ENCODE results near the gene FNIP2. TPM values are rescaled to one million over a fixed set of nuclear protein-coding genes. Genes with fewer than 3 reads are reported as not detected.

The FNIP2 gene
- total and polyA plus RNA-seq, 2 donors (not counting 1 experiment from before 2014, with no cell fraction given): 16.9 to 36.8 TPM

DNA sequence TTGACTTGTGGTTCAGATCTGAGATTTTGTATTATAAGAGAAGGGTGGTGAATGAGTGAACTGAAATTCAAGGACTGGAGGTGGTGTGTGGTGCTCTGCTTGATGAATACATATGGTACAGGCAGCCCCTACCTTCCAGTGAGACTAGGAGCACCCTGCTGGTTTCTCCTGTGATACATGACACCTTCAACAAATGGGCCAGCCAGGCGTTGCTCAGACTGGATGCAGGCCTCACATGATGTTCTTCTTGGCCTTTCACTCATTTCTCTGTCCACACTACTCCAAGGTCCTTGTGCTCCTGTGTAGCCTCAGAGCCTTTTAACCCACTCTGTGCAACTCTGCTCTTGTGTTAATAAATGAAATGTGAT is 67.2 kb downstream of the FNIP2 start:
- no peak for DNase-seq (ENCODE audit: low read depth in 2 of 2)
- TF ChIP-seq CTCF (conservative IDR thresholded peaks at IDR 0.05 in 1 of 2, IDR thresholded peaks at IDR 0.05 in 1 of 2; ENCODE audit: low read depth in 1 of 2, low read length in 2 of 2) (no peak), EZH2 (IDR thresholded peaks at IDR 0.05; ENCODE audit: low read length, missing control alignments) (no peak)
- Histone ChIP-seq H3K4me3 (replicated peaks in 1 of 4; ENCODE audit: control extremely low read depth in 1 of 4, insufficient read depth in 1 of 4, low read depth in 3 of 4, low read length in 4 of 4) (no peak overlapping the region), H3K4me2 (ENCODE audit: extremely low read depth, insufficient read depth, low read length) (no peak overlapping the region), H3K4me1 (ENCODE audit: control insufficient read depth, extremely low read depth, insufficient read depth, low read length) (no peaks in the 10 kb centered on the region), H2AFZ (ENCODE audit: low read length) (no peak overlapping the region), H3K9me3 (ENCODE audit: control insufficient read depth, insufficient read depth, low read depth, low read length) (no peaks in the 10 kb centered on the region), H3K27ac (ENCODE audit: insufficient read depth, low read length) (no peak overlapping the region), H3K79me2 (ENCODE audit: control insufficient read depth, insufficient read depth, low read length) (no peaks in the 10 kb centered on the region), H3K36me3 (ENCODE audit: control insufficient read depth, insufficient read depth, low read length) (no peaks in the 10 kb centered on the region), H3K9ac (ENCODE audit: insufficient read depth, low read length) (no peak overlapping the region), H3K27me3 (ENCODE audit: control insufficient read depth, insufficient read depth, low read length) (no peaks in the 10 kb centered on the region), H4K20me1 (ENCODE audit: control insufficient read depth, extremely low read depth, insufficient read depth, low read length) (no peaks in the 10 kb centered on the region)

DNA sequence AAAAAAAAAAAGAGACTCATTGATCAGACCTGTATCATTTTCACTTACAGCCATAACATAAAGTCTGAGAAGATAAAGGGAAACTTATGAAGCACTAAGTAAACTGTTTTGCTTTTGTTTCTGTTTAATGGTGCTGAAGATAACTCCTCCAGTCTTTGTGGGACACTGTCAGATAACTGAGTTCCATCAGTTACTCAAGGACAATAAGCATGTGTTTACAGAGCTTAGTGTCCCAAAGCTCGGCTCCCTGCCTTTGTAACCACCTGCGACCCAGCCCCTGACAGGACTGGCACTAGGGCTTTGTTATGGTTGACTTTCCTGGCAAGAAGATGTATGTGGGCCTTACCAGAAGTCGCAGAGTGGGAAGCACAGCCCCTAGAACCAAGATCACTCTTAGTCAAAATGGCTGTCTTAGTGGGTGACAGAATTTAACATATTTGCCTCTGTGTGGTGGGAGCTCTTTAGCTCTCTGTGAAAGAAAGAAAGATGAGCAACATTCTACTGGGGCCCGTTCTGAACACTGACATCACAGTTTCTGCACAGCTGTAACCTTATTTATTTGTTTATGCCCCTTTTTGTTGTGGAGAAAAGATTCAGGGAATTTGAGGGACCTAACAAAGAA is 68.1 kb downstream of the FNIP2 start:
- Histone ChIP-seq H3K27me3 (ENCODE audit: control insufficient read depth, insufficient read depth, low read length) (no peaks in the 10 kb centered on the region), H3K4me3 (replicated peaks in 1 of 4; ENCODE audit: control extremely low read depth in 1 of 4, insufficient read depth in 1 of 4, low read depth in 3 of 4, low read length in 4 of 4) (no peak overlapping the region), H2AFZ (ENCODE audit: low read length) (no peak overlapping the region), H3K9me3 (ENCODE audit: control insufficient read depth, insufficient read depth, low read depth, low read length) (no peaks in the 10 kb centered on the region), H4K20me1 (ENCODE audit: control insufficient read depth, extremely low read depth, insufficient read depth, low read length) (no peaks in the 10 kb centered on the region), H3K9ac (ENCODE audit: insufficient read depth, low read length) (no peak overlapping the region), H3K36me3 (ENCODE audit: control insufficient read depth, insufficient read depth, low read length) (no peaks in the 10 kb centered on the region), H3K4me2 (ENCODE audit: extremely low read depth, insufficient read depth, low read length) (no peak overlapping the region), H3K79me2 (ENCODE audit: control insufficient read depth, insufficient read depth, low read length) (no peaks in the 10 kb centered on the region), H3K4me1 (ENCODE audit: control insufficient read depth, extremely low read depth, insufficient read depth, low read length) (no peaks in the 10 kb centered on the region), H3K27ac (ENCODE audit: insufficient read depth, low read length) (no peak overlapping the region)
- no peak for DNase-seq (ENCODE audit: low read depth in 2 of 2)
- TF ChIP-seq EZH2 (IDR thresholded peaks at IDR 0.05; ENCODE audit: low read length, missing control alignments): no peak
- TF ChIP-seq CTCF (conservative IDR thresholded peaks at IDR 0.05 in 1 of 2, IDR thresholded peaks at IDR 0.05 in 1 of 2; ENCODE audit: low read depth in 1 of 2, low read length in 2 of 2): no peak

DNA sequence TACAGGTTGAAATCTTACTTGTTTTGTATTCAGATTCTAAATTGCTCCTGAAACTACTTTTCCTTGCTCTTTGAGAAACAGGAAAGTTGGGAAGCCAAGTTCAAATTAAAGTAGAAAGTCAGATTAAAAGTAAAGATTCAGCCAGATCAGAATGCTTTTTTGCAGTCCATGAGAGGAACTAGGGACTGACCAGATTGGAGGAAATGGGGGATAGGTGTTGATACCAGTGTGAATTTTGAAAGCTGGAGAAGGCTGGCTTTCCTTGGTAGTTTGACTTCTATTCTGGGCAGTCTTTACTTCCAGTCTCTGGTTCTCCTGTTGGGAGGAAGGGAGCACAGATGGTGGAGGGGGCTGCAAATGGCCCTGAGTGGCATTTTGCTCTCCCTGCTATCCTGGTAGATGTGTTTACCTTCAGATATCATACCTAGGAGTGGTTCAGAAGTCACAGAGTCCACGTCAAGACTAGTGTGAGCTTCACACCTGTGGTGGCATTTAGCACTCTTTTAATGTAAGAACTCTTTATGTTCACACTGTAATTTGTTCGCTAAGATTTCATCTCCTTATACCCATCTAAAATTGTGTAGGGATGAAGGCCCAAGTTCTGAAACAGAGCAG is 68.8 kb downstream of the FNIP2 start:
- Histone ChIP-seq H3K27me3 (ENCODE audit: control insufficient read depth, insufficient read depth, low read length) (no peaks in the 10 kb centered on the region), H3K27ac (ENCODE audit: insufficient read depth, low read length) (no peak overlapping the region), H3K4me2 (ENCODE audit: extremely low read depth, insufficient read depth, low read length) (no peak overlapping the region), H3K9me3 (ENCODE audit: control insufficient read depth, insufficient read depth, low read depth, low read length) (no peaks in the 10 kb centered on the region), H2AFZ (ENCODE audit: low read length) (no peak overlapping the region), H3K36me3 (ENCODE audit: control insufficient read depth, insufficient read depth, low read length) (no peaks in the 10 kb centered on the region), H4K20me1 (ENCODE audit: control insufficient read depth, extremely low read depth, insufficient read depth, low read length) (no peaks in the 10 kb centered on the region), H3K79me2 (ENCODE audit: control insufficient read depth, insufficient read depth, low read length) (no peaks in the 10 kb centered on the region), H3K4me3 (replicated peaks in 1 of 4; ENCODE audit: control extremely low read depth in 1 of 4, insufficient read depth in 1 of 4, low read depth in 3 of 4, low read length in 4 of 4) (no peak overlapping the region), H3K4me1 (ENCODE audit: control insufficient read depth, extremely low read depth, insufficient read depth, low read length) (no peaks in the 10 kb centered on the region), H3K9ac (ENCODE audit: insufficient read depth, low read length) (no peak overlapping the region)
- TF ChIP-seq CTCF (conservative IDR thresholded peaks at IDR 0.05 in 1 of 2, IDR thresholded peaks at IDR 0.05 in 1 of 2; ENCODE audit: low read depth in 1 of 2, low read length in 2 of 2): no peak
- DNase-seq (ENCODE audit: low read depth in 2 of 2): no peak
